ENCODE results near the gene GLYR1. TPM values are rescaled to one million over a fixed set of nuclear protein-coding genes. Genes with fewer than 3 reads are reported as not detected.

GLYR1 gene
- total and polyA plus RNA-seq, 10 of the 15 experiments (the other 5 are each of a cell fraction or from before 2014, with no cell fraction given): 7.3 to 90.2 (median 57.2) TPM

DNA sequence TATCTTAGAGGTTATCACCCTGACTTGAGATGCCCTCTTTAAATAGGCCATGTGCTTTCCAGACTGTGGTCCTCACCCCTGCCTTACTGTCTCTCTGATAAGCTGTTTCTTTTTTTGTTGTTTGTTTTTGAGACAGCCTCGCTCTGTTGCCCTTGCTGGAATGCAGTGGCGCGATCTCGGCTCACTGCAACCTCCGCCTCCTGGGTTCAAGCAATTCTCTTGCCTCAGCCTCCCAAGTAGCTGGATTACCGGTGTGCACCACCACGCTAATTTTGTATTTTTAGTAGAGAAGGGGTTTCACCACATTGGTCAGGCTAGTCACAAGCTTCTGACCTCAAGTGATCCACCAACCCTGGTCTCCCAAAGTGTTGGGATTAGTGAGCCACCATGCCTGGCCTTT, 58.2 kb downstream of the GLYR1 start (continued):
- TF ChIP-seq, protein P1, sequence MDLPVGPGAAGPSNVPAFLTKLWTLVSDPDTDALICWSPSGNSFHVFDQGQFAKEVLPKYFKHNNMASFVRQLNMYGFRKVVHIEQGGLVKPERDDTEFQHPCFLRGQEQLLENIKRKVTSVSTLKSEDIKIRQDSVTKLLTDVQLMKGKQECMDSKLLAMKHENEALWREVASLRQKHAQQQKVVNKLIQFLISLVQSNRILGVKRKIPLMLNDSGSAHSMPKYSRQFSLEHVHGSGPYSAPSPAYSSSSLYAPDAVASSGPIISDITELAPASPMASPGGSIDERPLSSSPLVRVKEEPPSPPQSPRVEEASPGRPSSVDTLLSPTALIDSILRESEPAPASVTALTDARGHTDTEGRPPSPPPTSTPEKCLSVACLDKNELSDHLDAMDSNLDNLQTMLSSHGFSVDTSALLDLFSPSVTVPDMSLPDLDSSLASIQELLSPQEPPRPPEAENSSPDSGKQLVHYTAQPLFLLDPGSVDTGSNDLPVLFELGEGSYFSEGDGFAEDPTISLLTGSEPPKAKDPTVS (IDR thresholded peaks at IDR 0.05; ENCODE audit: low read depth, low read length): no peak
- TF ChIP-seq ZNF24 (IDR thresholded peaks at IDR 0.05) (no peak), TCF7 (IDR thresholded peaks at IDR 0.05; ENCODE audit: borderline replicate concordance) (no peak), SREBF1 (IDR thresholded peaks at IDR 0.05; ENCODE audit: low read length) (no peak)

DNA sequence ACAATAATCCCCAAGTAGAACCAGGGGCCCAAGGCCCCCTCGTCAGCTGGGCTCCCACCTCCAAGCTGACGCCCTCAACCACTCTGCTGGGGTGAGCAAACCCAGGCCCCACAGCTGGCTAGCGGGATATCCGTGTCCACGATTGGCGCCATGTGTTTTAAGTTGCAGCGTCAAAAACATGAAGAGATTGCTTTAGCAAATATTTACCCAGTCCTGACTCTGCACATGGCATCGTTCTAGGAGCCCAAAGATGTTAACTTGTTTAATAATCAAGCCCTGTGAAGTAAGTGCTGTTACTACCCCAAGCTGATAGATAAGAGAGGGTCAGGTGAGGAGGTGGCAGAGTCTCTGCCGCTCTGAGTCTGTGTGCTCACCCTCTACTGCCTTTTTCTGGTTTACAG, 58.6 kb downstream of the GLYR1 start:
- BruUV-seq (replicated peaks): no TSS peak
- H3K9ac ChIP-seq (ENCODE audit: control insufficient read depth, insufficient read depth, low read length): no peak overlapping the region
- 50% methylated on average over 9 of the region's 9 CpGs for WGBS (ENCODE audit: insufficient coverage, insufficient replicate concordance, low lambda C conversion rate, missing lambda C conversion rate)

More for the DNA sequence above, 58.6 kb downstream of the GLYR1 start:
- no peaks in the 10 kb centered on the region for H3K9me3 ChIP-seq (replicated peaks; ENCODE audit: control insufficient read depth, insufficient read depth, low read length)
- H3K36me3 ChIP-seq (ENCODE audit: control insufficient read depth in 2 of 2, insufficient read depth in 2 of 2, low read length in 1 of 2): no peaks in the 10 kb centered on the region
- no peak overlapping the region for H2AFZ ChIP-seq (ENCODE audit: control insufficient read depth, low read depth, low read length)
- ChIA-PET POLR2A (no interaction called here), RAD21 (ENCODE audit: unreplicated experiment) (no interaction called here), SMC1A (ENCODE audit: uncharacterized antibody, unreplicated experiment) (no interaction called here), CTCF (interaction anchor here (1.1 kb wide), 1 partner anchor 54 kb away, joined by 3 read pairs; the partner anchor contains the start of genes ANKS3 and DNAAF8)
- DNase-seq (ENCODE audit: low read depth, low spot score): no peak
- H3K27ac ChIP-seq (ENCODE audit: control insufficient read depth, insufficient read depth): no peak overlapping the region
- no peaks in the 10 kb centered on the region for H3K4me1 ChIP-seq (ENCODE audit: control insufficient read depth, insufficient read depth, low read length)
- no peak for FAIRE-seq
- in situ Hi-C loops (cut with MboI) (no loop called here), intact Hi-C loops (cut with micrococcal nuclease; ENCODE audit: unreplicated experiment) (no loop called here)
- H3K4me2 ChIP-seq (ENCODE audit: control insufficient read depth, insufficient read depth): no peak overlapping the region
- ATAC-seq: no peak
- TF ChIP-seq KDM1A (IDR thresholded peaks at IDR 0.05; ENCODE audit: borderline replicate concordance): no peak
- TF ChIP-seq ZNF24 (IDR thresholded peaks at IDR 0.05): no peak
- no peak for TF ChIP-seq MTA2 (IDR thresholded peaks at IDR 0.05; ENCODE audit: low read depth)
- no peak for TF ChIP-seq TAF1 (IDR thresholded peaks at IDR 0.05; ENCODE audit: borderline replicate concordance, low read depth, low read length)
- H3K27me3 ChIP-seq (replicated peaks in 1 of 2; ENCODE audit: control insufficient read depth in 2 of 2, insufficient read depth in 2 of 2, low read length in 1 of 2): no peaks in the 10 kb centered on the region
- no peaks in the 10 kb centered on the region for H3K79me2 ChIP-seq (ENCODE audit: control insufficient read depth, insufficient read depth, low read length)
- no peak overlapping the region for H3K4me3 ChIP-seq
- H4K20me1 ChIP-seq (ENCODE audit: control insufficient read depth, insufficient read depth): no peaks in the 10 kb centered on the region
